GM21528 (cell line): ENCODE data around the gene NEURL3.
A peak's percentile ranks its signal among the peaks of the same experiment; 100 is the strongest.
"Not testable (repeated sequence)": the region's sequence is repeated elsewhere in the genome, so short reads cannot be mapped to it uniquely, and the experiment has no call there.

Experiments used
- ATAC-seq: cut with Tn5 transposase; IDR thresholded peaks from one replicate; pipeline ENCODE4 v1.9.1; 2021; ENCODE audit warnings: mild to moderate bottlenecking, moderate library complexity; ENCODE audit not compliant: unreplicated experiment, low FRiP score

Gene NEURL3, protein sequence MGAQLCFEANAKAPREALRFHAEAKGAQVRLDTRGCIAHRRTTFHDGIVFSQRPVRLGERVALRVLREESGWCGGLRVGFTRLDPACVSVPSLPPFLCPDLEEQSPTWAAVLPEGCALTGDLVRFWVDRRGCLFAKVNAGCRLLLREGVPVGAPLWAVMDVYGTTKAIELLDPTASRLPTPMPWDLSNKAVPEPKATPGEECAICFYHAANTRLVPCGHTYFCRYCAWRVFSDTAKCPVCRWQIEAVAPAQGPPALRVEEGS

DNA sequence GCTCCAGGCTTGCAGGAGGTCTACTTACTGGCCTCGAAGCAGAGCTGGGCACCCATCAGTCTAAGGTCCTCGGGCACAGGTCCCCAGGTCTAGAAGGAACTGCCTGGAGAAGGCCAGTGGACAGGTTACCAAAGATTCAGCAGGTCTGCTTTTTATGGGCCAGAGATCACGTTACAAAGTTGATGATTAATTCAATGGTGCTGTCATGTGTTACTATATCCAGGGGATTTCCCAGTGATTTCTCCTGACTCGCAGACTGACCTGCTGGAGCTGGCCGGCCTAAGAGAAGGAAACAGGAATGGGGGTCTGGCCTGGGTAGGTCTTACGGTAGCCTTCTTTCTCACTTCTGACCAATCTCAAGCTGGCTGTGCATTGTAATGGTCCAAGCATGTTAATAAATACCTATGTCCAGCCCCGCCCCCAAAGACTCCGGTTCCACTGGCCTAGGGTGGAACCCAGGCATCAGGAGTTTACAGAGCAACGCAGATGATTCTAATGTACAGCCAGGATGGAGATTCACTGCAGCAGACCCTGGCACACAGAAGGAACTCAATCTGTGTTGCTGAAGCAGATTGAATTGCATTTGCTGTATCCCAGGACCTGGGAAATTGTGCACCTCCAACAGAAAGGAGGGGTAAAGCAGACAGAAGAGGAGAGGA is at the start of gene NEURL3:
NEURL3 (minus strand) TSS at position 127 of the 659 bp plus-strand sequence; CDS start at position 56, 71 bp downstream.
- ATAC-seq: no peak

DNA sequence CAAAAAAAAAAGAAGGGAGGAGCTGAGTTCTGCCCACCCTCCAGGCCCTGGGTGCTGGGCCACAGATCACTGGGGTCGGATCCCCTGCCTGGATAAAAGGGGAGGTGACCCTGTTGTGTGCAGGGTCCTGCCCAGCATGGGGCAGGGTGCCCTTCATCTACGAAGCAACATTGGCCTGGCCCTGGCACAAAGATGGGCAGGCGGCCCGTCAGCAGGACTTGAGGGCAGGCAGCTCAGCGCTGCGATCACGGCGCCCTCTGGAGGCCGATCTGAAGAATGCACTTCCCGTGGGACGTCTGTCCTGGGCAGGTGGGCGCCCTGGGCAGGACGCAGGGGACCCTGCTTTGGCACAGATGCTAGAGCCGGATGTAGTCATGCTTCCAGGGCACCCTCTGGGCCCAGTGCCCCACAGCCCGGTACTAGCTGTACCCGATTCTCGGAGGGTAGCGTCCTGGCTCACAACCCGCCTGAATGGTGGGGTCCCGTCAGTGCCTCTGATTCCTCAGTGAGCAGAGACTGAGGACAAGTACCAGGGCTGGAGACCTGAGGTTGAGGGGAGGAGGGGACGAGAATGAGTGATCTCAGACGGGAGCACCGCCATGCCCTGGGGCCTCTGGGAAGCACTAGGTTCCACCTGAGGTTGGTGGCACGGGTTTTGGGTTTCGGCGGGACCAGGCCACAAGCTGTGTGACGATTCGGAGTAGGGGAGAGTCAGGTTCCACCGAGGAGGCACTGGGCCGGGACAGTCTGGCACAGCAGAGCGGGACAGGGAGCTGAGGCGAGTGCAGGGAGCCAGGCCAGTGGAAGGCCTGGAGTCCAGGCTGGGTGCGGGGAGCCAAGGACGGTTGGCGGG is 49.4 kb upstream of the NEURL3 start:
- peak; percentile 48 for ATAC-seq

DNA sequence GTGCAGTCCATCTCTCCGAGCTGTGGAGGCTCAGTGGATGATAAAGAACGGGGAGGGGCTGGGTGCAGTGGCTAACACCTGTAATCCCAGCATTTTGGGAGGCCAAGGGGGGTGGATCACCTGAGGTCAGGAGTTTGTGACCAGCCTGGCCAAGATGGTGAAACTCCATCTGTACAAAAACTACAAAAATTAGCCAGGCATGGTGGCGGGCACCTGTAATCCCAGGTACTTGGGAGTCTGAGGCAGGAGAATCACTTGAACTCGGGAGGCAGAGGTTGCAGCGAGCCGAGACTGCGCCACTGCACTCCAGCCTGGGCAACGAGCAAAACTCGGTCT is 48.8 kb upstream of the NEURL3 start:
- ATAC-seq: not testable (repeated sequence)

DNA sequence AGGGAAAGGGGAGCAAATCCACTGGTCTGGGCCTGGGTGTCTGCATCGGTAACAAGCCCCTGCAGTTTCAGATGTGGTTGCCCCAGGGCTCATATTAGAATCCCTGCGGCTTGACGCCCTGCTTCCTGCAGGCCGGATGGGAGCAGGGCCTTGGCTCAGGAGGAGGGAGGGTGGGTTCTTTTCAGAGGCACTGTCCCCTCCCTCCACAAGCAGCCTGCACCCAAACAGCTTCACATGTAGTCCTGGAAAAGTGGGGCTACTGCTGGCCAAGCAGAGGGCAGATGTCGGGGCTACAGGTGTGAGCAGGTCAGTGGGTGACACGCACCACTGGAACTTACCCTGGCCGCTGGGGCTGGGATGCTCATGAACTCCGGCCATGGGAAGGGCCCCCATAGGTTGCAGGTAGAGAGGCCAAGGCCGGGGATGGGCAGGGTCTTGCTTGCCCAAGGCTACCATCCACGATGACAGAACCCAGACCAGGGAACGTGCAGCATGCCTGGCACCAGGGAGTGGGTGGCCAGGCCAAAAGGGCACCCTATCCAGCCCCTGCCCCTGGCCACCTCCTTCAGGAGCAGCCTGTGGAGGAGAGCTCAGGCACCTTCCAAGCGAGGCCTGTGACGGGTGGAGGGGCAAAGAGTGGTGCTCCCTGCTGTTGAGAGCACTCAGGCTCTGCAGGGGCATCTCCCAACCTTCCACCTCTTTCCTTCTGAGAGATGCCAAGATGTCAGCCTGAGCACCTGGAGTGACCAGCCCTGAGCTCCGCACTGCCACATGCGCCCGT is 48.2 kb upstream of the NEURL3 start:
- no peak for ATAC-seq

DNA sequence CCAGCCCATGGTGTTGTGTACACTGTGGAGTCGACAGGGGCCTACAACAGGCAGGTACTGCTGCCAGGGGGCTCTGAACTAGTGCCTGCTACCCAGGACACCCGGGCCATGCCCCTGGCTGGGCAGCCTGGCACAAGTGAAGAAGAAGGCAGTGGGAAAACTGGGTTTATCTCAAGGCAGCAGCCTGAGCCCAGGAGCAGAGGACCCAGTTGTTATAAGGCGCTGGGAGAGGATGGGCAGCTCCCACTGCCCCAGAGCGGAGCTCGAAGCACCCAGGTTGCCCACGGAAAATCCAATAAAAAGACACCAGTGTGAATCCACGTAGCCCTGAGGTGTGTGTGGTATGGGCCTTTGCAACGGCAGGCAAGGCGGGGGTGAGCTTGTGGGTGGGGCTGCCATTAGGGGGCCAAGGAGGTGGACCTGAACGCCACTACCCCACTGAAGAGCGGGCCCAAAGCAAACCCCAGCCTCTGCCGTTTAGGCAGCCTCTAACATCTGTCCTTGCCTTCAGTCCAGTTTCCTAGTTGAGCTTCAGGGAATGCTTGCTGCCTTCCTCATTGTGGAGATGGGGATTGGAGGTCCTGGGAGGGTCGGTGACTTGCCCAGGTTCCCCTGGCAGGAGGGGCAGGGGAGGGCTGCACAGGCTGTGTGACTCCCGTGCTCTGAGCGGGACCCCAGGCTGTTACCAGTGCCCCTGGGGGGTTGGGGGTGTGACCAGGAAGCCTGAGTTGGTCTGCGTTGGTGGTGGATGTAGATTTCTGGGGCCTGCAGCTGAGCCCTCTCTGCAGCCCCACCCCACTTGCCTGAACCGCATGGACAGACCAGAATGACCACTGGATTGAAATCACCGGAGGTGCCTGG is 47.4 kb upstream of the NEURL3 start:
- ATAC-seq: no peak

DNA sequence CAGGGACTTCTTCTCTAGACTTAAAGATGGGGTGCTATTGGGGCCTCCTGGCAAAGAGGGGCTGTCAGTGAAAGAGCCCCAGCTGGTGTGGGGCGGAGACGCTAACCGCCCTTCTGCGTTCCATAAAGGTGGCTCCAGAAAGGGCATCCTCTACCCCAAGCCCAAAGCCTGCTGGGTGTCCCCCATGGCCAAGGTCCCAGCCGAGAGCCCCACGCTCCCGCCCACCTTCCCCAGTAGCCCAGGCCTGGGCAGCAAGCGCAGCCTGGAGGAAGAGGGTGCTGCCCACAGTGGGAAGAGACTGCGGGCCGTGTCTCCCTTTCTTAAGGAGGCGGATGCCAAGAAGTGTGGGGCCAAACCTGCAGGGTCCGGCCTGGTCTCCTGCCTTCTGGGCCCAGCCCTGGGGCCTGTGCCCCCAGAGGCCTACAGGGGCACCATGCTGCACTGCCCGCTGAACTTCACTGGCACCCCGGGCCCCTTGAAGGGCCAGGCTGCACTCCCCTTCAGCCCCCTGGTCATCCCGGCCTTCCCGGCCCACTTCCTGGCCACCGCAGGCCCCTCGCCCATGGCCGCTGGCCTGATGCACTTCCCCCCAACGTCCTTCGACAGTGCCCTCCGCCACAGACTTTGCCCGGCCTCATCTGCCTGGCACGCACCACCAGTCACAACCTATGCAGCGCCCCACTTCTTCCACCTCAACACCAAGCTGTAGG is 46.6 kb upstream of the NEURL3 start:
- ATAC-seq: no peak

DNA sequence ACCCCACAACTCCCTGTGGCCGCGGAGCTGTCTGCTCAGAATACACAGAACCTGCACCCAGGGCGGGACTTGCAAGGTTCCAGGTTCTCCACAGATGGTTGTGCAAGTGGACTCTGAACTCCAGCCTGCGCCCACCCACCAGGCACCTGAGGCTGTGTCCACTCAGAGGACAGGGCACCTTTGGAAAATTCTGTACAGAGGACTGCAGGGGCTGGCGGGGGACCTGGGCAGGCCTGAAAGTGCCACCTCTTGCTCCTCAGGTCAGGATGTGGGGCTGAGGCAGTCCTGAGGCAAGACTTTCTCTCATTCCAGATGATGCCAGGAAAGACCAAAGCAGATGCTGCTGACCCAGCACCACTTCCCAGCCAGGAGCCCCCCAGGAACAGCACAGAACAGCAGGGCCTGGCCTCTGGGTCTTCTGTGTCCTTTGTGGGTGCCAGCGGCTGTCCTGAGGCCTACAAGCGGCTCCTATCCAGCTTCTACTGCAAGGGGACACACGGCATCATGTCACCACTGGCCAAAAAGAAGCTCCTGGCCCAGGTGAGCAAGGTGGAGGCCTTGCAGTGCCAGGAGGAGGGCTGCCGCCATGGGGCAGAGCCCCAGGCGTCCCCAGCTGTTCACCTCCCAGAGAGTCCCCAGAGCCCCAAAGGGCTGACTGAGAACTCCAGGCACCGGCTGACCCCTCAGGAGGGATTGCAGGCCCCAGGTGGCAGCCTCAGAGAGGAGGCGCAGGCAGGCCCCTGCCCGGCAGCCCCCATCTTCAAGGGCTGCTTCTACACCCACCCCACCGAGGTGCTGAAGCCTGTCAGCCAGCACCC is 45.8 kb upstream of the NEURL3 start:
- ATAC-seq: no peak

DNA sequence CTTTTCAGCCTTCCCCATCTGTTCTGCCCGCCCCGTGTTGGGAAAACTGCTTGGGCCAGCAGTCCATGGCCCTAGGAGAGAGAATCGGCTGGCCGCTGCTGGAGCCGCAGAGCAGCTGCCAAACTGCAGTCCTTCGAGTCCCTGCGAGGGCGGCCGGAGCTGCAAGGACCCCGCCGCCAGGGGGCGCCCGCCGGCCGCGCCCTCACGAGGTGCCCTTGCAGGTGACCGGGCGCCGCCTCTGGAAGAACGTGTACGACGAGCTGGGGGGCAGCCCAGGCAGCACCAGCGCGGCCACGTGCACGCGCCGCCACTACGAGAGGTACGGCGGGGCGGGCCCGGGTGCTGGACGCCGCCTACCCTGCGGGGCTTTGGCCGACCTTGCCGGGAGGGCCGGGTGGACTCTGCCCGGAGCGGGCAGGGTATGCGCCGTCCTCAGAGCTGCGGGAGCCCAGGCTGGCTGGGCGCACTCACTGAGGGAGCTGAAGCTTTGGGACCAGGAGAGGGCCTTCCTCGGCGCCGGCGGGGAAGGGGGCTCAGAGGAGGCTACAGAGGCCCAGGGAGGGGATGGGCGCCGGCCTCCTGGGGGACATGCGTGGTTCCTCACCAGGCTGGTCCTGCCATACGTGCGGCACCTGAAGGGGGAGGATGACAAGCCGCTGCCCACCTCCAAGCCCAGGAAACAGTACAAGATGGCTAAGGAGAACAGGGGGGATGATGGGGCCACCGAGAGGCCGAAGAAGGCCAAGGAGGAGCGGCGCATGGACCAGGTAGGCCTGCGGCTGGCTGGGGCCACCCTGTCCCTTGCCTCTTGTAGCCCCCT is 45.0 kb upstream of the NEURL3 start:
- no peak for ATAC-seq

DNA sequence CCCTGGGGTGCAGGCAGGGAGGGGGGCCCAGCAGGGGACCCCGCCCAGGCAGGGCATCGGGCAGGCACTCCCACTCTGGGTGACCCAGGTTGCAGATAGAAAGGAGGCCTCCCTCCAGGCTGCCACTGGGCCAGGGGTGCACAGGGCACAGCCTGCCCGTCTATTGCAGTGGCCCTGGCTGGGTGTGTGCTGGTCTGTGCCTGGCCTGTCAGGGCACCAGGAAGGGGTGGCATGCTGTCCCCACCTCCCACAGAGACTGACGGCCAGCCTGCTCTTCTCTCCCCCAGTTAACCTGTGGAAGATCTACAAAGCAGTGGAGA is 44.3 kb upstream of the NEURL3 start:
- ATAC-seq: no peak

DNA sequence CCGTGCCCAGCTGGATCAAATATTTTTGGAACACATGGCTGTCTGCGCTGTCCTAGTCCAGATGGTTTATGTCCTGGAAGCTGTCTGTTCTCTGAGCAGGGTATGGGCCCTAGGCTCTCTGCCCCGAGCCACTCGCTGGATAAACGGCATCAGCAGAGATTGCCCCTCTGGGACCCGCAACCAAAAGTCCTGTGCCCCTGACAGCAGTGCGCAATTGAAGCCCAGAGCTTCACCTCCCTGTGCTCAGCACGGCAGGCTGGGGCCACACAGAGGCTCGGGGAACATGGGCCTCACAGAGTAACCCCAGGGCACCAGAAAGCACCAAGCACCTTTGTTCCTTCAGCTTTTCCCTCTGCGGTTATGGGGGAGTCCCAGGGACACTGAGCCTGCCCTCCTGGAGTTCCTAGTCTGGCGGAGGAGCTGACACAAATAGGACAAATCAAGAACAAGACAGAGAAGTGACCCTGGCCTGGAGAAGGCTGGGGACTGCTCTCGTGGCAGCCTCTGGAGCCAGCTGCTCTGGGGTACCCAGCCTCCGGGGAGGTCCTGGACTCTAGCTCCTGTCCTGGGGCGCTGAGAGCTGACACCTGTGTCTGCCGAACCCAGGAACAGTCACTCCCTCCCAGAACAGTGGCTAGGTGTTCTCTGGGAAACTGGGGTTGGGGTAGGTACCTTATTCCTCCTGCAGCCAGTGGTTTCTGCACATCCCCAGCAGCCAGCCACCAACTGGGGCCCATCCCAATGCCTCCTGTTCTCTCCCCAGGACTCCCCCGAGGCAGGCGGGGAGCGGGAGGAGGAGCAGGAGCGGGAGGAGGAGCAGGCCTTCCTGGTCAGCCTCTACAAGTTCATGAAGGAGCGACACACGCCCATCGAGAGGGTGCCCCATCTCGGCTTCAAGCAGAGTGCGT is 43.7 kb upstream of the NEURL3 start:
- no peak for ATAC-seq

DNA sequence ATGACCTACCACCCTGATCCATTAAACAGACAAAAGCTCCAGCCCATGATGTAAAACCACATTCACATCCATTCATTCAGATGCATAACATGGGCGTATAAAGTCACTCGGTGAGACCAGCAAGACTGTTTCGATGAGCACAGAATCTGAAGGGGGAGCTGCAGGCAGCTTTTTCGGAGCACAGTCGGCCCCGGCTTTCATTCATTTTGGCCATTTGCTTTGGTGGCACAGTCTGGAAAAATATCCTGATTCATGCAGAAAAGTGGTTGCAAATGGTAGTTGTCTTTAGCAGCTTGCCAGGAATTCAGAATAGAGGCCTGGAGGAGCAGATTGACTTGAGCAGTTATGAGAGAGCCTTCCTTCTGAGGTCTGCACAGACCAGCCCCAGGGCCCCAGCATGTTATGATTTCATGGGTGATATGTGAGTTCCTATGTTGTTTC is 42.6 kb upstream of the NEURL3 start:
- no peak for ATAC-seq

DNA sequence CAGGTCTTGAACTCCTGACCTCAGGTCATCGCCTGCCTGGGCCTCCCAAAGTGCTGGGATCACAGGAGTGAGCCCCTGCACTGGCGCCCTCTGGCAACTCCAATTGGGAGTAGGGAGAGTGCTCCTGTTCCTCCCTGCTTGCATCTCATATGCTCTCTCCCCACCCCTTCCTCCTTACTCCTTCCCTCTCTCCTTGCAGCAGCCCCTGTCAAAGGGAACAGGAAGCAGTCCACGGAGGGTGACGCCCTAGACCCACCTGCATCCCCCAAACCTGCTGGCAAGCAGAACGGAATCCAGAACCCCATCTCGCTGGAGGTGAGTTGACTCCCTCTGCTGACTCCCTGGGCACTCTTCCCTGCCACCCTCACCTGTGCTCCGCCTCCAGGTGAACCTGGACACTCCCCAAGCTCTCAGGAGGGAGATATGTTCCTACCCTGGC is 42.1 kb upstream of the NEURL3 start:
- no peak for ATAC-seq

DNA sequence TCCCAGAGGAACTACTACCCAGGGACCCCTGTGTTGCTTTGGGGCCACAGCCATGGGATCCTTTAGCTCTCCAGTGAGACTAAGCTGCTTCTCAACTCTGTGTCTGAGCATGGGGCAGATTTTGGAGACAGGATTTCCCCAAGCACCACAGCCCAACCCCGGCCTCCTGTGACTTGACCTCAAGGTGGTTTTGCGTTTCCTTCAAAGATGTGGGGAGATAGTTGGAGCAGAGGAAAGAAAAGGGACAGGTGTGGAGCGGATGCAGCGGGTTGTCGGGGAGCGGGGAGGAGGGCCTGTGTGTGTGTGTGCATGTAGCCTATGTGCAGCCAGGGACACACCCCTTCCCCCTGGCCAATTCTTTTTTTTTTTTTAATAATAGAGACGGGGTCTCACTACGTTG is 41.6 kb upstream of the NEURL3 start:
- ATAC-seq: no peak

DNA sequence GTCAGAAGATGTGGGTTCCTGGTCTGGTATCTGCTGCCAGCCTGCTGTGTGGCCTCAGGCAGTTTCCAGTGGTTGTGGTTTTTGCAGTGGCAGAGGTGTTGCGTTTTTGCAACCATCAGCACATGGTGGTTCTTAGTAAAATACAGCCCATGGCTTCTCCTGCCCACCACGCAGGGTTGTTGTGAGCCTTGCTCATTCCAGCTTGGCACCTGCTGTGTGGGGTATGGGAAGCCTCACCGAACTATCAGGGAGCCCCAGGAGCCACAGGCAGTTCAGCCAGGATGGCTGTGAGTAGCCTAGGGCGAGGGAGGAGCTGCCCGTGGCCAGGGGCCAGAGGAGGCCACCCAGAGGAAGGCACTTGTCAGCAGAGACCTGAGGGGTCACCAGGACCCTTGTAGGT is 41.2 kb upstream of the NEURL3 start:
- no peak for ATAC-seq

DNA sequence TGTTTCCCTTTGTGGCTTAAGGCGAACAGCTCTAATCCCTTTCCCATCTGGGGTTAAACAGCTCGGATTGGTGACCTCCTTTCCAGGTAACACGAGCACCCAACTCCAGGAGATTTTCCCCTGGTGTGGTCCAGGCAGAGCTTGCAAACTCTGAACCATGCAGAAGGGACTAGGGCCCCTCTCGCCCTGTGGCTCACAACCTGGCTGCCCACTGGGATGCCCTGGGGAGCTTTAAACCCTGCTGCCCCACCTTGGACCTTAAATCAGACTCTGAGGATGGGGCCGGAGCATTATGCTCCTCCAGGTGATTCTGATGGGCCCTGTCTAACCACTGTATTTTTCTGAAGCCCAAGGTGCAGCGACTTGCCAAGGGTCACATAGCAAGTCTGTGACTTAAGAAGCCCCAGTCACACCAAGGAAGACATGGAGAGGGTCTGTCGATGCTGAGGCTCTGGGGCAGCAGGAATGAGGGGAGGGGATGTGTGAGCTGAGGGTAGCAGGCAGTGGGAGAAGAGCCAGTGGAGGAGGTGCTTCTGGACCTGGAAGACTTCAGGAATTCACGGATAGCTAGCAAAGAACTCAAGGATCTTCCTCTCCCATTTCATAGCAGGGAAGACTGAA is 37.3 kb upstream of the NEURL3 start:
- no peak for ATAC-seq
